ENCODE measurements around the gene HCN1. TPM values are rescaled to one million over a fixed set of nuclear protein-coding genes. Genes with fewer than 3 reads are reported as not detected.

Gene HCN1
- total RNA-seq, 1 donor from 2014 or later = 0.56 TPM

- Mint-ChIP-seq H3K27me3 (ENCODE audit: unreplicated experiment) (no peaks in the 10 kb centered on the region), H3K4me3 (ENCODE audit: unreplicated experiment) (no peak overlapping the region), H3K36me3 (ENCODE audit: unreplicated experiment) (no peaks in the 10 kb centered on the region), H3K27ac (ENCODE audit: unreplicated experiment) (no peak overlapping the region), H3K9me3 (ENCODE audit: unreplicated experiment) (peaks cover 1% of the 10 kb centered on the region), H3K4me1 (ENCODE audit: low read depth, unreplicated experiment) (no peaks in the 10 kb centered on the region)
- TF ChIP-seq, protein P1, sequence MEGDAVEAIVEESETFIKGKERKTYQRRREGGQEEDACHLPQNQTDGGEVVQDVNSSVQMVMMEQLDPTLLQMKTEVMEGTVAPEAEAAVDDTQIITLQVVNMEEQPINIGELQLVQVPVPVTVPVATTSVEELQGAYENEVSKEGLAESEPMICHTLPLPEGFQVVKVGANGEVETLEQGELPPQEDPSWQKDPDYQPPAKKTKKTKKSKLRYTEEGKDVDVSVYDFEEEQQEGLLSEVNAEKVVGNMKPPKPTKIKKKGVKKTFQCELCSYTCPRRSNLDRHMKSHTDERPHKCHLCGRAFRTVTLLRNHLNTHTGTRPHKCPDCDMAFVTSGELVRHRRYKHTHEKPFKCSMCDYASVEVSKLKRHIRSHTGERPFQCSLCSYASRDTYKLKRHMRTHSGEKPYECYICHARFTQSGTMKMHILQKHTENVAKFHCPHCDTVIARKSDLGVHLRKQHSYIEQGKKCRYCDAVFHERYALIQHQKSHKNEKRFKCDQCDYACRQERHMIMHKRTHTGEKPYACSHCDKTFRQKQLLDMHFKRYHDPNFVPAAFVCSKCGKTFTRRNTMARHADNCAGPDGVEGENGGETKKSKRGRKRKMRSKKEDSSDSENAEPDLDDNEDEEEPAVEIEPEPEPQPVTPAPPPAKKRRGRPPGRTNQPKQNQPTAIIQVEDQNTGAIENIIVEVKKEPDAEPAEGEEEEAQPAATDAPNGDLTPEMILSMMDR (IDR thresholded peaks at IDR 0.05; ENCODE audit: partially characterized antibody, unreplicated experiment) = no peak
- DNase-seq = no peak
These were observed 69.0 kb downstream of the HCN1 start for GRCh38 chr5:45627076-45627656.

DNA sequence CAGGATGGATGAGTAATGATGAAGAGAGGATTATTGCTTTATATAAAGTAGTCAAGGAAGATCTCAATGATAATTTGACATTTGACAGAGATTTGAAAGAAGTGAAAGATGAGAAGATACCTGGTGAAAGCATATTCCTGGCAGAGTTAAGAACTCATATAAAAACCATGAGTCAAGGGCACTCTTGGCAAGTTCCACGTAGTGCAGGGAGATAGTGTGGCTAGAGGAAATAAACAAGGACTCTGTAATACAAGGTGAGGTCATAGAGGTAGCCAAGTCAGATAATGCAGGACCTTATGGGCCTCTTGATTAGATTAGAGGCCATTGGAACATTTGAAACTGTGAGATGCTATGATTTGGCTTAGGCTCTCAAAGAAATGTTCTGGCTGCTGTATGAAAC, 72.3 kb downstream of the HCN1 start:
- Mint-ChIP-seq H3K36me3 (ENCODE audit: unreplicated experiment) (no peaks in the 10 kb centered on the region), H3K27me3 (ENCODE audit: unreplicated experiment) (no peaks in the 10 kb centered on the region), H3K4me1 (ENCODE audit: low read depth, unreplicated experiment) (no peaks in the 10 kb centered on the region), H3K27ac (ENCODE audit: unreplicated experiment) (no peak overlapping the region), H3K9me3 (ENCODE audit: unreplicated experiment) (peaks cover 1% of the 10 kb centered on the region), H3K4me3 (ENCODE audit: unreplicated experiment) (no peak overlapping the region)
- no peak for DNase-seq
- TF ChIP-seq, protein P1 (IDR thresholded peaks at IDR 0.05; ENCODE audit: partially characterized antibody, unreplicated experiment) = no peak

DNA sequence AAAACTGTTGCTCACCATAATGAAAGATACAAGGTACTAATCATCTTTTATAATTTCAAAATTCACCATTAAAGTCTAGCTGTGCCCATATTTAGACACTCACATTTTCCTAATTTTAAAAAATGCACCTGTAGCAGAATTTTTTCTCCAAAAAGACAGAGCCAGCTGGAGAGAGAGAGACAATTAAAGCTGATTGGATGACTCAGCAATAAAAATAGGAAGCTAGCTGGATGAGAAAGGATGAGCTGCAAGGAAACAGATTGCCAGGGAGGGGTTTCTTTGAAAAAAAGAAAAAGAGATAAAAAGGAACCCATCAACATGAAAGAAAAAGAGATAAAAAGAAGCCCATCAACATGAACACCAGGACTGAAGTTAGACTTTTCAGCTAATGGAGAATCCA, 73.8 kb downstream of the HCN1 start:
- no peaks in the 10 kb centered on the region for H3K36me3 Mint-ChIP-seq (ENCODE audit: unreplicated experiment)
- TF ChIP-seq, protein P1 (IDR thresholded peaks at IDR 0.05; ENCODE audit: partially characterized antibody, unreplicated experiment) = no peak
- H3K4me3 Mint-ChIP-seq (ENCODE audit: unreplicated experiment) = no peak overlapping the region
- no peak for DNase-seq
- H3K4me1 Mint-ChIP-seq (ENCODE audit: low read depth, unreplicated experiment) = no peaks in the 10 kb centered on the region
- no peak overlapping the region for H3K27ac Mint-ChIP-seq (ENCODE audit: unreplicated experiment)
- no peaks in the 10 kb centered on the region for H3K27me3 Mint-ChIP-seq (ENCODE audit: unreplicated experiment)
- peaks cover 3% of the 10 kb centered on the region for H3K9me3 Mint-ChIP-seq (ENCODE audit: unreplicated experiment)

GRCh38 chr5:45617859-45618416, 78.2 kb downstream of the HCN1 start:
- Mint-ChIP-seq H3K9me3 (ENCODE audit: unreplicated experiment) (peaks cover 3% of the 10 kb centered on the region), H3K27ac (ENCODE audit: unreplicated experiment) (peak overlapping the region; percentile 36), H3K27me3 (ENCODE audit: unreplicated experiment) (no peaks in the 10 kb centered on the region), H3K4me1 (ENCODE audit: low read depth, unreplicated experiment) (no peaks in the 10 kb centered on the region), H3K4me3 (ENCODE audit: unreplicated experiment) (no peak overlapping the region), H3K36me3 (ENCODE audit: unreplicated experiment) (no peaks in the 10 kb centered on the region)
- TF ChIP-seq, protein P1 (IDR thresholded peaks at IDR 0.05; ENCODE audit: partially characterized antibody, unreplicated experiment) = no peak
- no peak for DNase-seq

DNA sequence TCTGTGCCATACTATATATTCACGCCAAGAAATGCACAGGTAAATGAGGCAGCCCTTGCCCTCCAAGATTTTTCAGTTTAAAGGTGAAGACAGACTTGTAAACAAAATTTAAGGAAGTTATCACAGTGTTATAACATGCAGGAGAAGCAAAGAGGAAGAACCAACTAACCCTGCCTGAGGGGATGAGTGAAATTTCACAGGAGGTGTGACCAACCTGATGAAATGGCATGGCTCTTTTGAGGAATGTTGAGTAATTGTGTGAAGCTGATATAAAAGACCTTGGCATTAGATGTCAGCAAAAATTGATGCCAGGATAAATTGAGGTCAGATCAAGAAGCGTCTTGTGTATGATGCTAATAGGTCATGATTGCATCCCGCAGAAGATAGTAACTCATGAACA, 86.5 kb downstream of the HCN1 start:
- Mint-ChIP-seq H3K4me3 (ENCODE audit: unreplicated experiment) (no peak overlapping the region), H3K27me3 (ENCODE audit: unreplicated experiment) (no peaks in the 10 kb centered on the region), H3K27ac (ENCODE audit: unreplicated experiment) (no peak overlapping the region)

More for the DNA sequence above, 86.5 kb downstream of the HCN1 start:
- Mint-ChIP-seq H3K4me1 (ENCODE audit: low read depth, unreplicated experiment) (no peaks in the 10 kb centered on the region), H3K36me3 (ENCODE audit: unreplicated experiment) (no peaks in the 10 kb centered on the region), H3K9me3 (ENCODE audit: unreplicated experiment) (no peaks in the 10 kb centered on the region)
- TF ChIP-seq, protein P1 (IDR thresholded peaks at IDR 0.05; ENCODE audit: partially characterized antibody, unreplicated experiment) = no peak
- DNase-seq = no peak
